Right ventricle myocardium inferior (tissue), 1 donor: ENCODE data around the gene ADGRB2. TPM values are rescaled to one million over a fixed set of nuclear protein-coding genes. Genes with fewer than 3 reads are reported as not detected.

ENCODE experiments used
- ATAC-seq: fragments of 200-7000 bp; cut with Tn5 transposase; one replicate; pipeline ENCODE4 v1.9.1; 2020; ENCODE audit warnings: mild to moderate bottlenecking, moderate library complexity
- DNase-seq: peaks from one replicate; pipeline ENCODE4 v3.0.0; 2021; ENCODE audit errors: missing footprints
- intact Hi-C: fragments of 100-400 bp; cut with DNase I; formaldehyde crosslinking; loops from one replicate; pipeline ENCODE4 v1.11.0; 2022
- microRNA-seq: library from miRNA; unstranded; fragments of <30 nt; microRNA quantifications from one replicate; pipeline ENCODE4 v1.2.0, GENCODE V29; 2020
- total RNA-seq: library from RNA; stranded (reverse); fragmentation: NEBNext Ultra II Directional; extraction: Animal tissue kit (Norgen Biotek cat#: 25700); gene quantifications from one replicate; pipeline ENCODE4 v1.2.1, GENCODE V29; 2021
- donor health status: DM: no; HTN: yes; CAD: no; lungs with severe emphysema.

ADGRB2 gene
- total RNA-seq, 1 donor from 2014 or later: 16.1 TPM

GRCh38 chr1:31679676-31680230 is 84.4 kb downstream of the ADGRB2 start:
- ATAC-seq (no peak), DNase-seq (no peak)
- intact Hi-C loops: no loop called here

GRCh38 chr1:31679091-31679490 is 85.0 kb downstream of the ADGRB2 start:
- DNase-seq (no peak), ATAC-seq (no peak)
- intact Hi-C loops: no loop called here

- intact Hi-C loops: no loop called here
- DNase-seq (no peak), ATAC-seq (no peak)
Measured at GRCh38 chr1:31678681-31679080, 85.5 kb downstream of the ADGRB2 start.

GRCh38 chr1:31677949-31678348 is 86.2 kb downstream of the ADGRB2 start:
- ATAC-seq (no peak), DNase-seq (no peak)
- intact Hi-C loops: no loop called here

GRCh38 chr1:31677401-31677800 is 86.7 kb downstream of the ADGRB2 start:
- DNase-seq (no peak), ATAC-seq (no peak)
- intact Hi-C loops: no loop called here

Small RNAs within 50 kb of the gene (microRNA-seq; reads per million reads assigned to microRNA genes)
- not detected for gene MIR4254

Other genes starting within 250 kb of the ADGRB2 start
- 273 TPM for gene TINAGL1, start 187.8 kb downstream of the ADGRB2 start, total RNA-seq
- 0.49 TPM for gene HCRTR1, start 146.7 kb downstream of the ADGRB2 start, total RNA-seq
- 34.9 TPM for gene PEF1, start 119.5 kb downstream of the ADGRB2 start, total RNA-seq
- 12.7 TPM for gene COL16A1, start 60.3 kb downstream of the ADGRB2 start, total RNA-seq
- gene SPOCD1, start 51.7 kb upstream of the ADGRB2 start, total RNA-seq: not detected
- gene PTP4A2, start 174.0 kb upstream of the ADGRB2 start, total RNA-seq: 249 TPM
- 59.6 TPM for gene KHDRBS1, start 249.5 kb upstream of the ADGRB2 start, total RNA-seq